ENCODE measurements around the gene CCAR1.
"Not testable (repeated sequence)": the region's sequence is repeated elsewhere in the genome, so short reads cannot be mapped to it uniquely, and the experiment has no call there.

CCAR1 gene

DNA sequence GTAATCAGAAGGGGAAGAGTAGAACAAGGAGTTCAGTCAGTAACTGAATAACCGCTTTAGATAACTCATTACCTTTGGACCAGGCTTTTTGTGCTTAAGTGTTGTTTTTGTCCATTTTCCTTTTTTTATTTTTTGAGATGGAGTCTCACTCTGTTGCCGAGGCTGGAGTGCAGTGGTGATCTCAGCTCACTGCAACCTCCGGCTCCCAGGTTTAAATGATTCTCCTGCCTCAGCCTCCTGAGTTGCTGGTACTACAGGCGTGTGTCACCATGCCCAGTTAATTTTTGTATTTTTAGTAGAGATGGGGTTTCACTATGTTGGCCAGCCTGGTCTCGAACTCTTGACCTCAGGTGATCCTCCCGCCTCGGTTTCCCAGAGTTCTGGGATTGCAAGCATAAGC is 14.7 kb downstream of the CCAR1 start:
- not testable (repeated sequence) for H4K8ac ChIP-seq (ENCODE audit: low read depth, low read length); H3K9ac ChIP-seq (ENCODE audit: low read length)

DNA sequence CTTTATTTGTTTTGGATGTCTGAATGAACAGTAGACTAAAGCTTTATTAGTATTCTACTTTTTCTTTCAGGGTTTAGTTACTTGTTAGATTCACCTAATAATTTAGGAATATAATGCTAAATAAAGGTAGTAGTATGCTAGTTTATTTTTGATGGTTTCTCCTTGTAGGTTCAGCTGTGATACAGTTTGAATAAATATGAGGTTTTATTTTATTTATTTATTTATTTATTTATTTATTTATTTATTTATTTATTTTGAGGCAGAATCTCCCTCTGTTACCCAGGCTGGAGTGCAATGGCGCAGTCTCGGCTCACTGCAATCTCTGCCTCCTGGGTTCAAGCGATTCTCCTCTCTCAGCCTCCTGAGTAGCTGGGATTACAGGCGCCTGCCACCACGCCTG is 19.6 kb downstream of the CCAR1 start:
- H3K9ac ChIP-seq (ENCODE audit: low read length); H2BK120ac ChIP-seq (ENCODE audit: insufficient read depth, low read length, poor library complexity); H2BK12ac ChIP-seq (ENCODE audit: low read length); H2AK5ac ChIP-seq (ENCODE audit: low read length); H3K14ac ChIP-seq (ENCODE audit: low read length); H3K79me1 ChIP-seq (ENCODE audit: low read length); H3K9me3 ChIP-seq (ENCODE audit: insufficient read depth, low read depth, low read length); H3K27ac ChIP-seq (ENCODE audit: low read depth, low read length); H4K12ac ChIP-seq (ENCODE audit: low read depth, low read length); DNase-seq; H4K8ac ChIP-seq (ENCODE audit: low read depth, low read length); H3K79me2 ChIP-seq (ENCODE audit: control insufficient read depth, insufficient read depth, low read length, poor library complexity); H3K4me1 ChIP-seq (ENCODE audit: control insufficient read depth in 1 of 2, insufficient read depth in 2 of 2, low read length in 2 of 2); H3K4ac ChIP-seq (ENCODE audit: low read depth, low read length); H3K4me3 ChIP-seq (ENCODE audit: low read depth, low read length); H3K27me3 ChIP-seq (ENCODE audit: insufficient read depth, low read length); H2BK5ac ChIP-seq (ENCODE audit: low read depth, low read length, poor library complexity); H3K23ac ChIP-seq (ENCODE audit: low read length); H2AFZ ChIP-seq (ENCODE audit: insufficient read depth, low read length, poor library complexity); H3K4me2 ChIP-seq (ENCODE audit: low read length); H4K91ac ChIP-seq (ENCODE audit: low read depth, low read length); H3K18ac ChIP-seq (ENCODE audit: low read length): not testable (repeated sequence)
- no CpG with 5 or more reads among the region's 5 CpGs for WGBS (ENCODE audit: extremely low coverage, insufficient coverage, insufficient read length)
- H3K36me3 ChIP-seq (ENCODE audit: control insufficient read depth in 1 of 2, insufficient read depth in 2 of 2, low read length in 2 of 2) = peaks cover 53 to 54% of the 10 kb centered on the region in 2 experiments

More for the DNA sequence above, 14.7 kb downstream of the CCAR1 start:
- not testable (repeated sequence) for H2BK12ac ChIP-seq (ENCODE audit: low read length); H3K9me3 ChIP-seq (ENCODE audit: insufficient read depth, low read depth, low read length); H3K4me2 ChIP-seq (ENCODE audit: low read length); DNase-seq; H3K23ac ChIP-seq (ENCODE audit: low read length); H3K4me1 ChIP-seq (ENCODE audit: control insufficient read depth in 1 of 2, insufficient read depth in 2 of 2, low read length in 2 of 2); H3K27ac ChIP-seq (ENCODE audit: low read depth, low read length); H2BK120ac ChIP-seq (ENCODE audit: insufficient read depth, low read length, poor library complexity); H2AFZ ChIP-seq (ENCODE audit: insufficient read depth, low read length, poor library complexity); H3K14ac ChIP-seq (ENCODE audit: low read length); H3K79me2 ChIP-seq (ENCODE audit: control insufficient read depth, insufficient read depth, low read length, poor library complexity); H3K18ac ChIP-seq (ENCODE audit: low read length); H3K79me1 ChIP-seq (ENCODE audit: low read length); H4K91ac ChIP-seq (ENCODE audit: low read depth, low read length); H2AK5ac ChIP-seq (ENCODE audit: low read length); H4K12ac ChIP-seq (ENCODE audit: low read depth, low read length); H2BK5ac ChIP-seq (ENCODE audit: low read depth, low read length, poor library complexity); H3K4me3 ChIP-seq (ENCODE audit: low read depth, low read length); H3K4ac ChIP-seq (ENCODE audit: low read depth, low read length); H3K27me3 ChIP-seq (ENCODE audit: insufficient read depth, low read length)
- no CpG with 5 or more reads among the region's 7 CpGs for WGBS (ENCODE audit: extremely low coverage, insufficient coverage, insufficient read length)
- peaks cover 42 to 50% of the 10 kb centered on the region in 2 experiments for H3K36me3 ChIP-seq (ENCODE audit: control insufficient read depth in 1 of 2, insufficient read depth in 2 of 2, low read length in 2 of 2)

GRCh38 chr10:68742397-68742796 is 21.4 kb downstream of the CCAR1 start:
- Histone ChIP-seq H2BK120ac (ENCODE audit: insufficient read depth, low read length, poor library complexity) (no peak overlapping the region), H3K79me1 (ENCODE audit: low read length) (no peaks in the 10 kb centered on the region), H2AK5ac (ENCODE audit: low read length) (no peak overlapping the region), H4K12ac (ENCODE audit: low read depth, low read length) (no peak overlapping the region), H3K36me3 (ENCODE audit: control insufficient read depth in 1 of 2, insufficient read depth in 2 of 2, low read length in 2 of 2) (peaks cover 52 to 55% of the 10 kb centered on the region in 2 experiments), H3K27ac (ENCODE audit: low read depth, low read length) (no peak overlapping the region), H3K9me3 (ENCODE audit: insufficient read depth, low read depth, low read length) (no peaks in the 10 kb centered on the region), H2BK12ac (ENCODE audit: low read length) (no peak overlapping the region), H4K8ac (ENCODE audit: low read depth, low read length) (no peak overlapping the region), H3K27me3 (ENCODE audit: insufficient read depth, low read length) (no peaks in the 10 kb centered on the region), H2BK5ac (ENCODE audit: low read depth, low read length, poor library complexity) (no peak overlapping the region), H4K91ac (ENCODE audit: low read depth, low read length) (no peak overlapping the region), H2AFZ (ENCODE audit: insufficient read depth, low read length, poor library complexity) (no peak overlapping the region), H3K14ac (ENCODE audit: low read length) (no peak overlapping the region), H3K4me3 (ENCODE audit: low read depth, low read length) (no peak overlapping the region), H3K23ac (ENCODE audit: low read length) (no peak overlapping the region), H3K9ac (ENCODE audit: low read length) (no peak overlapping the region), H3K4ac (ENCODE audit: low read depth, low read length) (no peak overlapping the region), H3K18ac (ENCODE audit: low read length) (no peak overlapping the region), H3K79me2 (ENCODE audit: control insufficient read depth, insufficient read depth, low read length, poor library complexity) (no peaks in the 10 kb centered on the region), H3K4me1 (ENCODE audit: control insufficient read depth in 1 of 2, insufficient read depth in 2 of 2, low read length in 2 of 2) (no peaks in the 10 kb centered on the region), H3K4me2 (ENCODE audit: low read length) (no peak overlapping the region)
- WGBS (ENCODE audit: extremely low coverage, insufficient coverage, insufficient read length) = no CpG with 5 or more reads among the region's 6 CpGs
- DNase-seq = no peak

- Histone ChIP-seq H4K12ac (ENCODE audit: low read depth, low read length) (no peak overlapping the region), H3K4me1 (ENCODE audit: control insufficient read depth in 1 of 2, insufficient read depth in 2 of 2, low read length in 2 of 2) (no peaks in the 10 kb centered on the region), H2AK5ac (ENCODE audit: low read length) (no peak overlapping the region), H3K9ac (ENCODE audit: low read length) (no peak overlapping the region), H2BK5ac (ENCODE audit: low read depth, low read length, poor library complexity) (no peak overlapping the region), H4K8ac (ENCODE audit: low read depth, low read length) (no peak overlapping the region), H3K4me2 (ENCODE audit: low read length) (no peak overlapping the region), H2AFZ (ENCODE audit: insufficient read depth, low read length, poor library complexity) (no peak overlapping the region), H3K23ac (ENCODE audit: low read length) (no peak overlapping the region), H3K14ac (ENCODE audit: low read length) (no peak overlapping the region), H3K27ac (ENCODE audit: low read depth, low read length) (no peak overlapping the region), H3K4me3 (ENCODE audit: low read depth, low read length) (no peak overlapping the region), H3K27me3 (ENCODE audit: insufficient read depth, low read length) (no peaks in the 10 kb centered on the region), H3K4ac (ENCODE audit: low read depth, low read length) (no peak overlapping the region), H3K79me2 (ENCODE audit: control insufficient read depth, insufficient read depth, low read length, poor library complexity) (no peaks in the 10 kb centered on the region), H3K18ac (ENCODE audit: low read length) (no peak overlapping the region), H3K9me3 (ENCODE audit: insufficient read depth, low read depth, low read length) (no peaks in the 10 kb centered on the region), H3K79me1 (ENCODE audit: low read length) (no peaks in the 10 kb centered on the region), H4K91ac (ENCODE audit: low read depth, low read length) (no peak overlapping the region), H3K36me3 (ENCODE audit: control insufficient read depth in 1 of 2, insufficient read depth in 2 of 2, low read length in 2 of 2) (peaks cover 41 to 45% of the 10 kb centered on the region in 2 experiments), H2BK12ac (ENCODE audit: low read length) (no peak overlapping the region), H2BK120ac (ENCODE audit: insufficient read depth, low read length, poor library complexity) (no peak overlapping the region)
- no CpG with 5 or more reads among the region's 2 CpGs for WGBS (ENCODE audit: extremely low coverage, insufficient coverage, insufficient read length)
- DNase-seq = no peak
Measured at GRCh38 chr10:68752711-68753350, 31.8 kb downstream of the CCAR1 start.
